Measurements from ENCODE around the gene RPL29.

DNA sequence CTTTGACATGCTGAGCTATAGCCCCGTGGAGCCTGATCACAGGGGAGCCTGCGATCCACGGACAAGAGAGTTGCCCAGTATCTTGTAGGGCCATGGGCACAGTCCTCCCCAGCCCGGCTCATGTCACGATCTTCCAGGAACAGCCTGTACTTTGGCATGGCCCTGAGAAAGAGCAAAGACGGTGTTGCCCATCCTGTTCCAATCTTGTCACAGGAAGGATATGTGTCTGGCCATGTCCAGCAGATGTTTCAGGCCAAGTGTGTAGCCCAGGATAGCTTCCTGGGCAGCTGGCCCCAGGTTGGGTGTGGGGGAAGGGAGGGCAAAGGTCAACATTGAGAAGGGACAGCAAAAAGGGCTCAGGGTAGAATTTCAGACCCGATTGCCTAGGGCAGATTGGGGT, 17.0 kb upstream of the RPL29 start:
- no peak for TF ChIP-seq POLR2AphosphoS5 (IDR thresholded peaks at IDR 0.05; ENCODE audit: low read depth, low read length)
- TF ChIP-seq POLR2A (IDR thresholded peaks at IDR 0.05; ENCODE audit: low read depth, low read length), result no peak
- no peak for TF ChIP-seq PAX5 (IDR thresholded peaks at IDR 0.05; ENCODE audit: insufficient read depth, low read length, severe bottlenecking)
